ENCODE data around the gene RHOA.

DNA sequence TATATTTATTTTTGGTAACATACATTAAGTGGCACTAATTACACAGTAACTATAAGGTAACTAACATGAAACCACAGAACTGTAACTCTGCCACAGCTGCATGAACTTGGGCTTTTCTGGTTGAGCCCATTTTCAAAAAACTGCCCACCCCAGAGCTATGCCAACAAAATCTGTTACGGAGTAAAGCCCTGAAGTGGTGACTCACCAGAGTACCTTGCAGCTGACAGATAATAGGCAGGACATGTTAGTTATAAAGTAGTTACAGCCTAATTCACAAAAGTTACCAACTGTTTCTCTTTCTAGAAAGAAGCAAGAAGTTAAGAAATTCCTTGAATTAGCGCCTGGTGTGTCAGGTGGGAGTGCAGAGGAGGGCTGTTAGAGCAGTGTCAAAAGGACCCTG, 52.2 kb downstream of the RHOA start:
- TF ChIP-seq EZH2 (IDR thresholded peaks at IDR 0.05; ENCODE audit: low read length, unreplicated experiment) (no peak), EZH2phosphoT487 (IDR thresholded peaks at IDR 0.05; ENCODE audit: borderline replicate concordance, low read length) (no peak)
- TF ChIP-seq, protein P1, sequence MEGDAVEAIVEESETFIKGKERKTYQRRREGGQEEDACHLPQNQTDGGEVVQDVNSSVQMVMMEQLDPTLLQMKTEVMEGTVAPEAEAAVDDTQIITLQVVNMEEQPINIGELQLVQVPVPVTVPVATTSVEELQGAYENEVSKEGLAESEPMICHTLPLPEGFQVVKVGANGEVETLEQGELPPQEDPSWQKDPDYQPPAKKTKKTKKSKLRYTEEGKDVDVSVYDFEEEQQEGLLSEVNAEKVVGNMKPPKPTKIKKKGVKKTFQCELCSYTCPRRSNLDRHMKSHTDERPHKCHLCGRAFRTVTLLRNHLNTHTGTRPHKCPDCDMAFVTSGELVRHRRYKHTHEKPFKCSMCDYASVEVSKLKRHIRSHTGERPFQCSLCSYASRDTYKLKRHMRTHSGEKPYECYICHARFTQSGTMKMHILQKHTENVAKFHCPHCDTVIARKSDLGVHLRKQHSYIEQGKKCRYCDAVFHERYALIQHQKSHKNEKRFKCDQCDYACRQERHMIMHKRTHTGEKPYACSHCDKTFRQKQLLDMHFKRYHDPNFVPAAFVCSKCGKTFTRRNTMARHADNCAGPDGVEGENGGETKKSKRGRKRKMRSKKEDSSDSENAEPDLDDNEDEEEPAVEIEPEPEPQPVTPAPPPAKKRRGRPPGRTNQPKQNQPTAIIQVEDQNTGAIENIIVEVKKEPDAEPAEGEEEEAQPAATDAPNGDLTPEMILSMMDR (conservative IDR thresholded peaks at IDR 0.05; ENCODE audit: low read depth, low read length), result no peak

All from PC-3 (cell line).